GM19395 (cell line): Measurements from ENCODE around the gene SLC6A18.
"Not testable (repeated sequence)": the region's sequence is repeated elsewhere in the genome, so short reads cannot be mapped to it uniquely, and the experiment has no call there.

ENCODE experiments used
- ATAC-seq: cut with Tn5 transposase; IDR thresholded peaks from one replicate; pipeline ENCODE4 v1.9.1; 2021; ENCODE audit warnings: mild to moderate bottlenecking, moderate library complexity; ENCODE audit not compliant: unreplicated experiment

SLC6A18 gene

DNA sequence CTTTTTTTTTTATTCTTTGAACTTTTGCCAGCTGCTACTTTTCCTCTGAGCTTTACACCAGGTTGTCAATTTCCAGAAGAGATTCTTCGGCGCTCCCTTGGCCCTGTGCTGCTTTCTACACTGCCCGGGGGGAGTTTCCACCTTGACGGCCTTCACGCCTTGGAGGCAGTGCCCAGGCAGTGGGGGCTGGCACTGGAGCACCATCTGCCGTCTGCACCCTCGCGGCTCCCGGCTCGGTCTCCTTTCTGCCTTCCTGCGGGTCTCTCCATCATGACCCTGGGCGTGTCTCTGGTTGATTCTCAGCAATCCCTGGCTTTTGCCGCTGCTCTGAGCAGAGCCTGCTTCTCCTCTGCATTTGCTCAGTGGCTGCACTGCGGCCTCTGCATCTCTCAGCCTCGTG, 2.9 kb downstream of the SLC6A18 start:
- no peak for ATAC-seq

DNA sequence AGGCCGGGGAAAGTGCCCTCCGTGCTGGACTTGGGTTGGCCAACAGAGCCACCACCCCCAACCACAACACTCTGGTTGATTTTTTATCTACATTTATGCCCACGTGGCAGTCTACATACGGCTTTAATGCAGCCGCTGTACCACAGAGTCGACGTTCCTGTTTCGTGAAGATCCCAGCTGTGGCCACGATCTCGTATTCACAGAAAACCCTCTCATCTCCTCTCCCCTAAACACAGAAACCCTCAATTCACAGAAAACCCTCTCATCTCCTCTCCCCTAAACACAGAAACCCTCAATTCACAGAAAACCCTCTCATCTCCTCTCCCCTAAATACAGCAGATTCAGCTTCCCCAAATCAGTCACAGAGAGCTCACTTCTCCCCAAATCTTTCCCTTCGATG, 3.8 kb downstream of the SLC6A18 start:
- not testable (repeated sequence) for ATAC-seq

DNA sequence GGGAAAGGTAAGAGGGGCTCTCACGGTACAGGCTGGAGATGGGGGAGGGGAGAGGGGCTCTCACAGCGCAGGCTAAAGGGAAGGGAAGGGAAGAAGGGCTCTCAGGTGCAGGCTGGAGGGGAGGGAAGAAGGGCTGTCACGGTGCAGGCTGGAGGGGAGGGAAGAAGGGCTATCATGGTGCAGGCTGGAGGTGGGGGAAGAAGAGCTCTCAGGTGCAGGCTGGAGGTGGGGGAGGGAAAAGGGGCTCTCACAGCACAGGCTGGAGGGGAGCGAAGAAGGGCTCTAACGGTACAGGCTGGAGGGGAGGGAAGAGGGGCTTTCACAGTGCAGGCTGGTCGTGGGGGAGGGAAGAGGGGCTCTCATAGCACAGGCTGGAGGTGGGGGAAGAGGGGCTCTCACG, 4.6 kb downstream of the SLC6A18 start:
- ATAC-seq: no peak

DNA sequence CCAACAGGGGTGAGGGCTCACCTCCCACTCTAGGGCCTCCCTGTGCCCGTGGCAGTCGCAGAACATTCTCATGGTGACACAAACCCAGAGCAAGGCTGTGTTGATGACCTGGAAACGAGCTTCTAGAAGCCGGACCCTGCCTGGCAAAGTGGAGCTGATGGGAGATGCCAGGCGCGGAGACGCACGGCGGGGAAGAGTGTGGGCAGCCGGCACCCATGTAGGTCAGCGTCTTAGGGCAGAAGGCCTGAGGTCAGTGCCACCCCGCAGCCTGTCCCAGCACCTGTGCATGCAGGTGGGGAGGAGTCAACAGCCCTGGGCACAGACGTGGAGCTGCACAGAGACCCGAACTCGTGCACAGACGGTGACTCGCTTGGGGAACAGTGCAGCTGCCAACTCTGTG, 5.4 kb downstream of the SLC6A18 start:
- no peak for ATAC-seq

DNA sequence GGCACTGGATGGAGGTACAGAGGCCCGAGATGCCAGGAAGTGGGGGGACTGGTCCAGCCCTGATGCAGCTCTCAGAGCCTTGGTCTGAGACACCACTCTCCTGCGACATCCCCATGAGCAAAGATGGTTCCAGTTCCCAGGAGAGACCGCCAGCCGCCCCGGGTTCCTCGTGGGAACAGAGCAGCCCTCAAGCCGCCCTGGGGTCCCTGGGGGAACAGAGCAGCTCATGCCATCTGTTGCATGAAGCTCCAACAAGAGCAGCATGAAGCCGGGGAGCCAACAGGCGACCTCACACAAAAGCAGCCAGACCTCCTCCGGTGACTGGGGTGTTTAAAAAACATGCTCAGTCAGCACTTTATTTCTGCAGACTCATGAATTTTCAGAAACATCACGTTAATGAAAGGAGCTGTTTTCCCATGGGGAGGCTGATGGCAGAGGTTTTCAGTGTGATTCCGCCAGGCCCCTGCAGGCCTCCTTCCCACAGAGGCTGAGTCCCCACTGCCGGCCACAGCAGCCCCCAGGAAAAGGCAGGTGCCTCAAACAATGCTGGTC, 6.2 kb downstream of the SLC6A18 start:
- no peak for ATAC-seq

DNA sequence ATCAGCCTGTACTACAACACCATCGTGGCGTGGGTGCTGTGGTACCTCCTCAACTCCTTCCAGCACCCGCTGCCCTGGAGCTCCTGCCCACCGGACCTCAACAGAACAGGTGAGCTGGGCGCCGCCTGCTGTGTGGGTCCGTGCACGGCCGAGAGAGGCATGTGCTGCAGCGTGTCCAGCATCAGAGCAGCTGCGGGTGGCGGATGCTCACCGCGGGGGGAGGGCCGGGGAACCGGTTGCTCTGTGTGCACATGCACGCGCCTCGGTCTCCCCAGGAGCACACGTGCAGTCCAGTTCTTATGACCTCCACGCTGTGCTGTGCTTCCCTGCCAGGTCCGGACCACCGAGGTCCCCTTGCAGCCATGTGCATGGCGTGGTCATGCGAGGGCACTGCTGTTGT, 7.6 kb downstream of the SLC6A18 start:
- no peak for ATAC-seq

DNA sequence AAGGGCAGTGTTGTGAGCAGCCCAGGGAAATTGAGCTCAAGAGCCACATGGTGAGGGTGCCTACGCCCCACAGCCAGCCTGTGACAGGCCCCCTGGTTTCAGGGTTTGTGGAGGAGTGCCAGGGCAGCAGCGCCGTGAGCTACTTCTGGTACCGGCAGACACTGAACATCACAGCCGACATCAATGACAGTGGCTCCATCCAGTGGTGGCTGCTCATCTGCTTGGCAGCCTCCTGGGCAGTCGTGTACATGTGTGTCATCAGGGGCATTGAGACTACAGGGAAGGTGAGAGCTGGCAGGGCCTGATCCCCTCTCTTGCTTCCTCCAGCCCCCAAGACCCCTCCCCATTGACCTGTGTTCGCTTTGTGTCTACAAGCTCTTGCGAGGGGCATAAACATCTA, 10.2 kb downstream of the SLC6A18 start:
- no peak for ATAC-seq

DNA sequence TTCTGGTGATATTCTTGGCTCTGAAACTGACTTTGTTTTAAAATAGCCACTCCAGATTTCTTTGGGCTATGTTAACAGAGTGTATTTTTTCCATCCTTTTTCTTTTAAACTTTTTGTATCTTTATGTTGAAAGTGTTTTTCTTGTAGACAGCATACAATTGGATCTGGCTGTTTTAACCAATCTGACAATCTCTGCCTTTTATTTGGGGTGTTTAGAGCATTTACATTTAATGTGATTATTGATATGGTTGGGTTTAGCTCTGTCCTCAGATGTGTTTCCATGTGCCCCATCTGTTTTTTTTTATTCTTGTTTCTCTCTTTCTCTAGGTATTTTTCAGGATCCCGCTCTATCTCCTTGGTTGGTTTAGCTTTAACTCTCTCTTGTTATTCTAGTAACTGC, 10.7 kb downstream of the SLC6A18 start:
- no peak for ATAC-seq

DNA sequence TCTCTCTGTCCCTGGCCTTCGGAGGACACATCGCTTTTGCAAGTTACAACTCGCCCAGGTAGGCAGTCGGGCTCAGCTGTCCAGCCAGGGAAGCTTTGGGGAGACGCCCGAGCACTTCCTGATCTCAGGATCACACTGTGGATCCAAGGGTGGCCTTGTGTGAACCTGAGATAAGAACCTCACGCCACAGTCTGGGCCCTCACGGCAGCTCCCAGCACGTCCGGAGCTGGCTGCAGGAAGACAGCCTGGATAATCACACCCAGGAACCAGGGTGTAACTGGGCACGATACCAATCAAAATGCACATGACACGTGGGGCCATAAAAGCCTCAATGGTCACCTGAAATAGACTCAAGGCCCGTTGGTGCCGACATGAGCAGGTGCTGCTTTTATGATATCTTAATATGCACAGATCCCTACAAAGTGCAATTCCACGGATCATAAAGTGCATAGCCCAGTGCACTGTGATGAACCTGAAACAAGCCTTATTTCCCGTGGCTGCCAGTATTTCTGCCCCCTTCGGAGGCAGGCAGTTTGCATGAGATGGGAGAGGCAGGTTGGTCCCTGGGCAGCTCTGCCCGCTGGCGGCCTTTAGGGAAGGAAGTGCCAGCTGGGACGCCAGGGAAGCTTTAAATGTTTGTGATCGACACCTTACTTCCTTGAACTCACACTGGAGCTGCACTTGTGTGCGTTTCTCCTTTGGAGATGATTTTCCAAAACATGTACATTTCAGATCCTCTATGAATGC, 14.5 kb downstream of the SLC6A18 start:
- no peak for ATAC-seq

DNA sequence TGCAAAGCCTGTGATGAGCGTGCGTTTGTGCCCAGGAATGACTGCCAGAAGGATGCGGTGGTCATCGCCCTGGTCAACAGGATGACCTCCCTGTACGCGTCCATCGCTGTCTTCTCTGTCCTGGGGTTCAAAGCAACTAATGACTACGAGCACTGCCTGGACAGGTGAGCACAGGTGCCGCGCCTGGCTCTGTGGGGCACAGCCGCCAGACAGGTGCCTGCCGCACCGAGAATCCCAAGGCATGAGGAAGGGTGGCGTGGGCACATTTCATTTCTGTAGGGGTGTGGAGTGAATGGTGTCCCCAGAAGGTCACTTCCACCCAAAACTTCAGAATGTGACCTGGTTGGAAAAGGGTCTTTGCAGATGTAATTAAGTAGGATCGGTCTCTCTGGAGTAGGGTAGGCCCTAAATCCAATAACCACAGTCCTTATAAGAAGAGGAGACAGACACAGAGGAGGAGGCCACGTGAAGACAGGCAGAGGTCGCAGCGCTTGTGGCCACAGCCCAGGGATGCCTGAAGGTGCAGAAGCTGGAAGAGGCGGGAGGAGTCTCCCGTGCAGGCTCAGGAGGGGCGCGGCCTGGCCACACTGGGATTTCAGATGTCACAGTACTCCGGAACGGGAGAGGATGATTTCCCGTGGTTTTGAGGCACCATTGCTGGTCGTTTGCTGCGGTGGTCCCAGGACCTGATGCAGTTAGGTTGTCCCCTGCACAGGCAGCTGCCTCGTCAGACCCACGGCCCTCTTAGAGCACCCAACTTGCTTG, 15.5 kb downstream of the SLC6A18 start:
- ATAC-seq: no peak

DNA sequence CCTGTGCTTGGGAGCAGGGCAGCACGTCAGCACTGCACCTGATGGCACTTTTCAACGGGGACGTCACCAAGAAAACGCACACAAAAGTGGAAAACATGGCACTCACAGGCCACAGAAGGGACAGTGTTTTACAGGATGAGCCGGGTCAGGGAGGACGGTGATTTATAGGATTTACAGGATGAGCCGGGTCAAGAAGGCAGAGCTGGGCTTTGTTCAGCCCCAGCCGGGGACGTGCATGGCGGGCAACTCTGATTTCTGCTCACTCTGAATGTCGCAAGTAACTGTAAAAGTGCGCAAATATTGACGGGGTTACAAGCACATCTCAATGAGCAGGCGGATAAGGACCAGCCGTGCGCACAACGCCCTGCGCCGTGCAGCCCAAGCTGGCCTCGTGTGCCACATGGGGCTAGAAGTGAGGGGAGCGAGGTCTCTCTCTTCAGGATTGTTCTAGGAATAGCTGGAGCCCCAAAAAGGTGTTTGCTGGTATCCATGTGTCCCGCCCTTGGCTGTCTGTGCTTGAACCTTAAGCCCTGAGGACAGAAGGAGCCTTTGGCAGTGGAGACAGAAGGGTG, 16.4 kb downstream of the SLC6A18 start:
- ATAC-seq: no peak

DNA sequence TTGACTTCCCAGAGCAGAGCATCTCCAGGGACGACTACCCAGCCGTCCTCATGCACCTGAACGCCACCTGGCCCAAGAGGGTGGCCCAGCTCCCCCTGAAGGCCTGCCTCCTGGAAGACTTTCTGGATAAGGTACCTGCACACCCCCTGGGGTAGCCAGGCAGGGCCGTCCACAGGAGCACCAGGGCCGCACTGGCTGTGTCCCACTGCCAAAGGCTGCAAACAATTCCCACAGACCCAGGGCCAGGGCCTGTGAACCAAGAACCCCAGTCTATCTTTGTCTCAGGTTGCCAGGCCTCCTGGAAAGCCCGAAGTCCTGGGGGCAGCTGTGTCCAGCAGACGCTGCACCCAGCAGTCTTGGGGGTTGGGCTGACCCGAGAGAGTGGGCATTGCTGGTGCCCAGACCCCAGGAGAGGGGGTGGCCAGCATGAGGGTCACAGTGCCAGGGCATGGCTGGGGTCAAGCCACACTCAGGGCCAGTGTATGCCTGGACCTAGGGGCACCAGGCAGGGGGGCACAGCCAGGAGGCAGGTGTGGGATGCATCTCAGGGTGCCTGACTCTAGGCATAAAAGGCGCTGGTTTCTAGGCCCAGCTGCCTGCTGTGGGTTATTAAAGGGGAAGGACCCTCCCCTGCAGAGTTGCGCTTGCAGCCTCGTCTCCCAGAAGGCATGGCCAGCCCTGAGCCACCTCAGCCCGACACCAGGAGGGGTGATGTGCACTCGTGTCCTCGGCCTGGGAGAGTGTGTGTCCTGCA, 17.7 kb downstream of the SLC6A18 start:
- ATAC-seq: no peak

DNA sequence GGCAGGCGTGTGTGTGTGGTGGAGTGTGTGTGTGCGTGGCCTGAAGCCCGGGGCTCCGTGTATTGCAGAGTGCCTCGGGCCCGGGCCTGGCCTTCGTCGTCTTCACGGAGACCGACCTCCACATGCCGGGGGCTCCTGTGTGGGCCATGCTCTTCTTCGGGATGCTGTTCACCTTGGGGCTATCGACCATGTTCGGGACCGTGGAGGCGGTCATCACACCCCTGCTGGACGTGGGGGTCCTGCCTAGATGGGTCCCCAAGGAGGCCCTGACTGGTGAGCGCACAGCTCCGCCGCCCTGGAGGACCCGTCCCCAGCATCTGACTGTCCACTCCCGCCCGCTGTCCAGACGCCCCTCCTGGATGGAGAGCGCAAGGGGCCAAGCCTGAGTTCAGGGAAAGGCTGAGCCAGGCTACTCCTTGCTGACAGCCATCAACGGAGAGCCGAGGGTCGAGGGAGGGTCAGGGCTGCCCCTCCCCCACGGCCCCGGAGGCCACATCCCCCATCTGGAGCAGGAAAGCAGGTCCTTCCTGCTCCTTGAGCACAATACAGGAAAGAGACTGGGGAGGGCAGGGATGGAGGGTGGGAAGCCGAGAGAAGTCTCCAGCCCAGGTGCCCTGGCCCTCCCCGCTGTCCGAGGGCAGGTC, 18.4 kb downstream of the SLC6A18 start:
- no peak for ATAC-seq

DNA sequence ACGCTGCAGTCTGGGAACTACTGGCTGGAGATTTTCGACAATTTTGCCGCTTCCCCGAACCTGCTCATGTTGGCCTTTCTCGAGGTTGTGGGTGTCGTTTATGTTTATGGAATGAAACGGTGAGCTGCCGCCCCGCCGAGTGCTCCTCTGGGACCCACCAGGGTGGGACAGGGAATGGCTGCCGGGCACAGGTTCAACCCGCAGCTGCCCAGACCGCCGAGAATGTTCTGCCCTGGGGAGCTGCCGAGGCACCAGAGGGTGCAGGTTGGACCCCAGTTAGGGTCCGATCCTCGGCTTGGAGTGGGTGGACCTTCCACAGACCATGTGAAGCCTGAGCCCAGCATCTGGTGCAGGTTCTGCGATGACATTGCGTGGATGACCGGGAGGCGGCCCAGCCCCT, 19.1 kb downstream of the SLC6A18 start:
- no peak for ATAC-seq

DNA sequence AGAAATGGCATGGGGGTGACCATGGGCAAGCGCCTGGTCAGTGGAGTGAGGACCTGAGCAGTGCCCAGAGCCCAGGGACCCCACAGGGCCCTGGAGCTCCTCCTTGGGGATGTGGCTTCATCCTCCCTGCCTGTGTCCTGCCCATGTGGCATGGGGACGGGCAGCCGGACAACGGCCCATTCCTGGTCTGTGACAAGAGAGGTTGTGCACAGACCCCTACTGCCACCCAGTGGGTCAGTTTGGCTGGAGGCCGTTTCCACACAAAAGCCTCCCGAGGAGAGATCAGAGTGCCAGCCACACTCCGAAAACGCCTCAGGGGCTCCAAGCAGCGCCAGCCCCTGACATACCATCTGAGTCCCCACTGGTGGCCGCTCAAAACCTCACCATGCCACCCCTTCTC, 19.8 kb downstream of the SLC6A18 start:
- no peak for ATAC-seq

DNA sequence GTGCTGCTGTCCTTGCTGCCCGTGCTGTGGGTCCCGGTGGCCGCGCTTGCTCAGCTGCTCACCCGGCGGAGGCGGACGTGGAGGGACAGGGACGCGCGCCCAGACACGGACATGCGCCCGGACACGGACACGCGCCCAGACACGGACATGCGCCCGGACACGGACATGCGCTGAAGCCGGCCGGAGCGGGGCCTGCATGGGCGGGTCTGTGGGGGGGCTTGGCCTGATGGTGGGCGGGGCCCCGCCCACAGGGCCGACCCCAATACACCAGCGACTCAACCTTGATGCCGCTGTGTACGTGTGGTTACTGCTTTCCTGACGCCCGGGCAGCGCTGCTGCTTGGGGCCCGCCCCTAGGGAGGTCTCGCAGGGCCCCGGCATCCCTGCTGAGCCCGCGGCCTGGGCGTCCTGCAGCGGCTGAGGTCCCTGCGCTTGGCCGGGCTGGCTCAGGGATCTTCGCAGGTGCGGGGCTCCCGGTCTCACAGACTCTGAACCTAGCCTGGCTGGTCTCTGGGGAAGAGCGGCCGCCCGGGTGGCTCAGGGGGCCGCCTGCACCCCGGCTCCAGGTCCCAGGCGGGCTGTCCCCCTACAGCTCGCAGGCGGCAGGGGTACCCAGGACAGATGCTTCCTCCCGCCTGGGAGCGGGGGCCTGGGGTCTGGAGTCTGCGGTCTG, 20.9 kb downstream of the SLC6A18 start:
- no peak for ATAC-seq

DNA sequence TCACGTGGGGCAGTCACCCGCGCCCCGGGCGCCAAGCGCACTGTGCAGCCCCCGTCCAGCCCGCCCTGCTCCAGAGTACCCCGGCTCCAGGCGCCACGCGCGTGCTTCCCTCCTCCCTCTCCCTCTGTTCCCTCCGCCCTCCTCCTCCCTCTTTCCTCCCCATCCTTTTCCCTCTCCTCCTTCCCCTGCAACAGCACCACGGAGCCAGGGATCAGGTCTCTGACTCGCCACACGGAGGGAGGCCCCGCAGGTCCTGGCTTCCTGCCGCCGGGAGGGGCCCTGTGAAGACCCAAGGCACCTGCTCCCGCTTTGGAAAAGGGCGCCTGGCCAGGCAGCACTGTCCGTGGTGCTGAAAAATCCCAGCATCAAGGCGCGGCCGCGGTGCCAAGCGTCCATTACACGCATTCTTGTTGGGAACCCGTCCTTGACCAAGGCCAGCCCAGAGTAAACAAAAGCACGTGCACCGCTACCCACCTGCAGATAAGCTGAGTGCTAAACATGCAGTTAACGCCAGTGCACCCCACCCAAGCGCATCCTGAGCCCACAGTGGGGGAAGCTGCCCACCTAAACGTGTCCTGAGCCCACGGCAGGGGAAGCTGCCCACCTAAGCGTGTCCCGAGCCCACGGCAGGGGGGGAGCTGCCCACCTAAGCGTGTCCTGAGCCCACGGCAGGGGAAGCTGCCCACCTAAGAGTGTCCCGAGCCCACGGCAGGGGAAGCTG, 21.7 kb downstream of the SLC6A18 start:
- no peak for ATAC-seq

DNA sequence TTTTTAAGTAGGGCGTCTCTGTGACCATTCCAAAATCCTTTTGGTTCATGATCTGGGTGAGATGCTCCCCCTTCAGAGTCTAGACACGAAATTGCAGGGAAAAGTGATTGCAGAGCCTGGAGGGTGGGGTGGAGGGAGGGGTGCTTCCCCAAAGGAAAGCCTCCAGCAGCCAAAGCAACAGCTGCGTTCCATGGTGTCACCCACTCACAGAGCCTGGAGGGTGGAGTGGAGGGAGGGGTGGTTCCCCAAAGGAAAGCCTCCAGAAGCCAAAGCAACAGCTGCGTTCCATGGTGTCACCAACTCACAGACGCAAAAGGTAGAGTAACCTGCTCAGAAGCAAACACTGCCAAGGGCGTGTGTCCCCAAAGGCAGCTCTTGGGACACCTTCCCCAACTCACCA, 22.6 kb downstream of the SLC6A18 start:
- ATAC-seq: no peak
